GM18499 (cell line): Measurements from ENCODE around the gene HCST.
"Not testable (repeated sequence)": the region's sequence is repeated elsewhere in the genome, so short reads cannot be mapped to it uniquely, and the experiment has no call there.

Source experiments
- ATAC-seq: cut with Tn5 transposase; IDR thresholded peaks from one replicate; pipeline ENCODE4 v1.9.1; 2021; ENCODE audit warnings: moderate number of reproducible peaks; ENCODE audit not compliant: insufficient read depth, unreplicated experiment

The HCST gene, protein sequence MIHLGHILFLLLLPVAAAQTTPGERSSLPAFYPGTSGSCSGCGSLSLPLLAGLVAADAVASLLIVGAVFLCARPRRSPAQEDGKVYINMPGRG

DNA sequence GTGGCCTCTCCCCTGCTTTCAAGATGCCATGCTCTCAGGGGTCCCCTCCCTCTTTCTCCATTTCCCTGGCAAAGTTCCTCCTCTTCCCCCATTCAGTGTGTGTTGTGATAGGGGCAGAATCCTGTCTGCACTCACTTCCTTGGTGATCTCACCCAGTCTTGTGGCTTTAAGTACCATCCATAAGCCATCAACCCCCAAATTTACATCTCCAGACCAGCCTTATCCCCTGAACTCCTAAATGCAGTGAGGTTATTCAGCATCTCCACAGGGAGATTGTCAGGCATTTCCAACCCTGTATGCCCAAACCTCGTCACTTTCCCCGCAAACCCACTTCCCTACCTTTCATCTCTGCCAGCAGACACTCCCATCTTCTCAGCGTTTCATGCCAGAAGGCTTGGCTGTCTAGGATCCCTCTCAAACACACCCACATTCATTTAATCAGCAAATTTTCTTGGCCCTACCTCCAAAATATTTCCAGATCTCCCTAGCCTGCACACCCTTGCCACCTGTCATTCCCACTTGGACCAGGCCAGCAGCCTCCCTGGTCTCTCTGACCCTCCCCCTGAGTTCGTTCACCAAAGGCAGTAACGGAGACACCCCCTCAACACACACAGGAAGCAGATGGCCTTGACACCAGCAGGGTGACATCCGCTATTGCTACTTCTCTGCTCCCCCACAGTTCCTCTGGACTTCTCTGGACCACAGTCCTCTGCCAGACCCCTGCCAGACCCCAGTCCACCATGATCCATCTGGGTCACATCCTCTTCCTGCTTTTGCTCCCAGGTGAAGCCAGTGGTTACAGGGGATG, at the start of gene HCST:
HCST (plus strand) TSS at position 676 of the 808 bp plus-strand sequence; CDS start at position 741, 65 bp downstream.
- ATAC-seq: no peak

DNA sequence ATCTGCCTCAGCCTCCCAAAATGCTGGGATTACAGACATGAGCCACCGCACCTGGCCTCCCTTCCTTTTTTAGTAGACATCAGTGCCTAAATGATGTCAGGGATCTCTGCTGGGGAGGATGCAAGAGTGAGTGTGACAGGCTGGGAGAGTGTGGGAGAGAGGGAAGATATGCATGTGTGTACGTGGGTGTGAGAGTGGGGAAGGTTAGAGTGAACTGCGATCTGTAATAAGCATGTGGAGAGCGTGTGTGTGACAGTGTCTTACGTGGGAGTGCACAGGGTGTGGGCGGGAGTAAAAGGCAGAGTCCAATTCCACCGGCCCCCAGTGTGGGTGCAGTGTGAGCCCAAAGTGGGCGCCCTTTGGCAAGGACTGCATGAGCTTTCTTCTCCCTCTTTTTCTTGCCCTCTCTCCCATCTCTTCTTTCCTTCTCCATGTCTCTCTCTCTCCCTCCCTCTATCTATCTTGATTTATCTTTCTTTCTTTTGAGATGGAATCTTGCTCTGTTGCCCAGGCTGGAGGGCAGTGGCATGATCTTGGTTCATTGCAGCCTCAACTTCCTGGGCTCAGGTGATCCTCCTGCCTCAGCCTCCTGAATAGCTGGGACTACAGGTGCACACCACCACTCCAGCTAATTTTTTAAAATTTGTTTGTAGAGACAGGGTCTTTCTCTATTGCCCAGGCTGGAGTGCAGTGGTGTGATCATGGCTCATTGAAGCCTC, 49.1 kb upstream of the HCST start:
- no peak for ATAC-seq

DNA sequence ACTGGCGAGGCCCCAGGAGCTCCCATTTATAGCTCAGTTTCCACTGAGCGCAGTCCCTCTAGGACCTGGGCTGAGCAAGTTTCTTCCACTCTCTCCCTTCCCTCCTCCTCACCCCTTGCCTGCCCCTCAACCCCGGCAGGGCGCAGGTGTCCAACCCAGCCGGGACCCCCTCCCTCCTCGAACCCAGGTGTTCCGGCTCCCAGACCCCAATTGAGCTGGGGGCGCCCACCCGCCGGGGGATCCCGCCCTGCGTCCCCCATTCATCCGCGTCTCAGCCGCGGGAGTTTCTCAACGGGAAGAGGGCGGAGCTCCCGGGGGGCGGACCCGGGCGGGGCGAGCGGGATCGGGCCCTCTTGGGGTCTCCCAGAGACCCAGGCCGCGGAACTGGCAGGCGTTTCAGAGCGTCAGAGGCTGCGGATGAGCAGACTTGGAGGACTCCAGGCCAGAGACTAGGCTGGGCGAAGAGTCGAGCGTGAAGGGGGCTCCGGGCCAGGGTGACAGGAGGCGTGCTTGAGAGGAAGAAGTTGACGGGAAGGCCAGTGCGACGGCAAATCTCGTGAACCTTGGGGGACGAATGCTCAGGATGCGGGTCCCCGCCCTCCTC, 45.7 kb upstream of the HCST start, which contains the start of gene KIRREL2:
KIRREL2 (plus strand) TSS at position 366 of the 604 bp plus-strand sequence; CDS start at position 575, 209 bp downstream.
- ATAC-seq: no peak

- ATAC-seq: no peak
Measured at GRCh38 chr19:35858311-35858710, 44.0 kb upstream of the HCST start.

DNA sequence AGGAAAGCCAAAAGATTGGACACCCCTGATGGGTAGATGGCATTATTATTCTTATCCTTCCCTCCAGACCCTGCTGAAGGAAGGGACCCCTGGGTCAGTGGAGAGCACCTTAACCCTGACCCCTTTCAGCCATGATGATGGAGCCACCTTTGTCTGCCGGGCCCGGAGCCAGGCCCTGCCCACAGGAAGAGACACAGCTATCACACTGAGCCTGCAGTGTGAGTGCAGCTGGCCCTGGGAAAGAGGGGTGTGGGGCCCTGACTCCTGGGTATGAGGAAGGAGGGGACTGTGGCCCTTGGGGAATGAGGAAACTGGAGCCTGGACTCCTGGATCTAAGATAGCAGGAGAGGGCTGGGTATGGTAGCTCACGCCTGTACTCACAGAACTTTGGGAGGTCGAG, 42.9 kb upstream of the HCST start:
- ATAC-seq: no peak

GRCh38 chr19:35860436-35860817, 41.9 kb upstream of the HCST start:
- ATAC-seq: no peak

DNA sequence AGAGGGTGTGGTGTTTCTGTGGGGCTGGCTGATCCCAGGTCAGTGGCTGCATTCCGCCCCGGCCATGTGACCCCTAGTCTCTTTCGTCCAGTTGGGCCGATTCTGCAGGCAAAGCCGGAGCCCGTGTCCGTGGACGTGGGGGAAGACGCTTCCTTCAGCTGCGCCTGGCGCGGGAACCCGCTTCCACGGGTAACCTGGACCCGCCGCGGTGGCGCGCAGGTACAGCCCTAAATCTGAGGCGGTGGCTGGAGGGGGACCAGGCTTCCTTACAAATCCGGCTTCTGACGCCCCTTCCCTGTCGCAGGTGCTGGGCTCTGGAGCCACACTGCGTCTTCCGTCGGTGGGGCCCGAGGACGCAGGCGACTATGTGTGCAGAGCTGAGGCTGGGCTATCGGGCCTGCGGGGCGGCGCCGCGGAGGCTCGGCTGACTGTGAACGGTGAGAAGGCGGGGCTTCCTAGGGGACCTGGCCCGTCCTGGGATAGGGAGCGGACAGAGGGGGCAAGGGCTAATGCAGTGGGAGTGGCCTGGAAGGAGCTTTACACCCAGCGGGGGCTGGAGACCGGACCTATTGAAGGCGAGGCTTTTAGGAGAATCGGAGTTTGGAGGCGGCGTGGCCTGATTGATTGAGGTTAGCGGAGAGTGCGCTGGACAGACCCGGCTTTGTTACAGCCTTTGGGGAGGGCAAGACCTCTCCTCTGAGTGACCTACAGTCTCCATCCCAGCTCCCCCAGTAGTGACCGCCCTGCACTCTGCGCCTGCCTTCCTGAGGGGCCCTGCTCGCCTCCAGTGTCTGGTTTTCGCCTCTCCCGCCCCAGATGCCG, 41.3 kb upstream of the HCST start:
- no peak for ATAC-seq

DNA sequence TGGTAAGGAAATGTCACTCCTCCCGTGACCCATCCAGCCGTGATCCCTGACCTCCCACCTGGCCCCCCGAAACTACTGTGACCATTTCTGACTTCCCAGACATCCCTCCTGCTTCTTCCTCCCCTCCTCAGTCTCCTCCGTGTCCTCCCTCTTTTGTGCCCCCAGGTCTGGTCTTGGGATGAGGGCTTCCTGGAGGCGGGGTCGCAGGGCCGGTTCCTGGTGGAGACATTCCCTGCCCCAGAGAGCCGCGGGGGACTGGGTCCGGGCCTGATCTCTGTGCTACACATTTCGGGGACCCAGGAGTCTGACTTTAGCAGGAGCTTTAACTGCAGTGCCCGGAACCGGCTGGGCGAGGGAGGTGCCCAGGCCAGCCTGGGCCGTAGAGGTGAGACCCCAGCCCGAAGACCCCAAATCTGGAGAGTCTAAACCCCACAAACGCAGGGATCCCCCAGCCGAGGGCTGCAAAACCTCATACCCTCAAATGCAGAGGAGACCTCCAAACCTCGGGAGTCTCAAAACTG, 40.6 kb upstream of the HCST start:
- ATAC-seq: no peak

DNA sequence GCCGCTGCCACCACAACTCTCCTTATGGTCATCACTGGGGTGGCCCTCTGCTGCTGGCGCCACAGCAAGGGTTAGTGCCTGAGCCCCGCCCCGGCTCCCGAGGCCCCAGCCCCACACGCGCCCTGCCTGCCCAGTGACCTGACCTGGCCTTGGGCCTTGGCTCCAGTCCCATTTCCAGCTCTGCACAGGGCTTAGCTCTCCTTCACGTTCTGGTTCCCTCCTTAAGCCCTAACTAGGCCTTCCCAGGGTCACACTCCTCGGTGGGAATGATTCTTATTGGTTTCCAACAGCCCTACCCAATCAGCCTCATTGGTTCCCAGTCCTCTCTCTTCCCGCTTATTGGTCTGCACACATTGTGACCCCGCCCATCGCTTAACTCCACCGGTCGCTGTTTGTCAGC, 39.8 kb upstream of the HCST start:
- no peak for ATAC-seq

DNA sequence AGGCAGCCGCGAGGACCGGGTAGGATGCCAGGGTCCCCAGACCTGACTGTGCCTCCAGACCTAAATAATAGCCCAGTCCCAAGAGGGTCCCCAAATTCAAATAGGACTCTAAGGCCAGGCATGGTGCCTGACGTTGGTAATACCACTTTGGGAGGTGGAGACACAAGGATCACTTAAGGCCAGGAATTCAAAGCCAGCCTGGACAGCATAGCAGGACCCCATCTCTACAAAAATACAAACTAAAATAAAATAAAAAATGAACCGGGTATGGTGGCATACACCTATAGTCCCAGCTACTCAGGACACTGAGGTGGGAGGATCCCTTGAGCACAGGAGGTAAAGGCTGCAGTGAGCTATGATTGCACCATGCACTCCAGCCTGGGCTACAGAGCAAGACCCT, 39.3 kb upstream of the HCST start:
- ATAC-seq: no peak

- no peak for ATAC-seq
Measured at GRCh38 chr19:35868172-35868822, 34.0 kb upstream of the HCST start, which contains the start of gene APLP1. Gene APLP1 (plus strand): TSS chr19:35868574. CDS start chr19:35868637, 63 bp downstream.

DNA sequence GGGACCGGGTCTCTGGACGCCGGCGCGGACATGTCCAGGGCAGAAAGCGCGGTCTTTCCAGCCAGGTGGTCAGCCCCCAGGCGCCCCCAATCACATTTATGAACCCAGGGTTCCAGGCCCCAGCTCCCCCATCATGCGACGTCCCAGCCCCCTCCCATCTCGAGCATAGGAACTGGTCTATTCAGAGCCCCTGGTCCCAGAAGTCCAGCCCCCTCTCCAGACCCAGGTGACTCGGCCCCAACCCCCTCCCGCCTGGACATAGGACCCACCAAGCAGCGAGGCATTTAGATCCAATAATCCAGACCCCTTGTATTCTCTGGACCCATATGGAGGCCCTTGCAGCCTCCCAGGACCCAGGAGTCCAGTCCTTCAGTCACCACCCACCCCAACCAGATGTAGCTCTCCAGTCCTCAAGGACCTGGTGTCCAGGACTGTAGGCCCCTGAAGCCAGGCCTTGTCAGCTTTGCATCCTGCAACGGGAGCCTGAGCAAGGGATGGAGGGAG, 33.5 kb upstream of the HCST start:
- ATAC-seq: no peak

DNA sequence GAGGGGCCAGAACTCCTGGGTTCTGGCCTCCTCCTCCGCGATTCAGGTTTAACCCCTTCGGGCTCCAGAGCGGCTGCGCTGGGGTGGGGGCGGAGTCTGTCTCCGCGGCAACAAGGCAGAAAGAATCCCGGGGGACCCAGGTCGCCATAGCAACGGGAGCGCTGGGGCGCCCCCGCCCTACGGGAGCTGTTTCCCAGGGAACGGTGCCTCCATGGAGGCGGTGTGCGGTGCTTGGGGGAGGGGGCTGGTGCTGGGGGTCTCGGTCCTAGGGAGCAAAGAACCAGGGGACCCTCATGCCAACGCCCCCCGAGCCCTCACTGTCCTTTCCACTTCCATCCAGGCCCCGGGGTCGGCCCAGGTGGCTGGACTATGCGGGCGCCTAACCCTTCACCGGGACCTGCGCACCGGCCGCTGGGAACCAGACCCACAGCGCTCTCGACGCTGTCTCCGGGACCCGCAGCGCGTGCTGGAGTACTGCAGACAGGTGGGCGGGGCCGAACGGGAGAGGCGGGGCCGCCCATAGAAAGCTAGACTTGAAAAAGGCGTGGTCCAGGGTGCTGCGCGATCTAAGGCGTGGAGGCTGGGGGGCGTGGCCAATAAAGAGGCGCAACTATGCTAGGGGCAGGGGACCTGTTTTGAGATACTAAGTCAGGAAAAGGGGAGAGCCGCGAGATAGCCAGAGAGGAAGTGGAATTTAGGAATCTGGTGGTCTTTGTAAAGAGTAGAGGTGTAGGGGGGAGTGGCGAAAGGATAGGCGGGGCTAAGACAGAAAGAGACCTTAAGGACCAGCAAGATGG, 32.8 kb upstream of the HCST start:
- ATAC-seq: no peak

GRCh38 chr19:35870124-35870736, 32.1 kb upstream of the HCST start:
- not testable (repeated sequence) for ATAC-seq

DNA sequence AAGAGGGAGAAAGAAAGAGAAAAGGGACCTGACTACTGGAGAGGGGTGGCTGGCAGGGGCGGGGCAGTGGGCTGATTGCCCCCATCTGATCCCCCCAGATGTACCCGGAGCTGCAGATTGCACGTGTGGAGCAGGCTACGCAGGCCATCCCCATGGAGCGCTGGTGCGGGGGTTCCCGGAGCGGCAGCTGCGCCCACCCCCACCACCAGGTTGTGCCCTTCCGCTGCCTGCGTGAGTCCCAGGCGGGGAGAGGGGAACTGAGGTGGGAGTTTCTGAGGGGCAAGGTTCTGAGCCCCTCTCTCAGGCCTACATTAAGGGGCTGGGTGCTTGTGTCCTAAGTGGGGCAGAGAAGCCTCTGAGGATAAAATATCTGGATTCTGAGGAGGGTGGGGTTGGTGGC, 31.5 kb upstream of the HCST start:
- no peak for ATAC-seq

GRCh38 chr19:35871611-35872010, 30.7 kb upstream of the HCST start:
- ATAC-seq: no peak

- ATAC-seq: no peak
Measured at GRCh38 chr19:35872180-35872579, 30.1 kb upstream of the HCST start.

DNA sequence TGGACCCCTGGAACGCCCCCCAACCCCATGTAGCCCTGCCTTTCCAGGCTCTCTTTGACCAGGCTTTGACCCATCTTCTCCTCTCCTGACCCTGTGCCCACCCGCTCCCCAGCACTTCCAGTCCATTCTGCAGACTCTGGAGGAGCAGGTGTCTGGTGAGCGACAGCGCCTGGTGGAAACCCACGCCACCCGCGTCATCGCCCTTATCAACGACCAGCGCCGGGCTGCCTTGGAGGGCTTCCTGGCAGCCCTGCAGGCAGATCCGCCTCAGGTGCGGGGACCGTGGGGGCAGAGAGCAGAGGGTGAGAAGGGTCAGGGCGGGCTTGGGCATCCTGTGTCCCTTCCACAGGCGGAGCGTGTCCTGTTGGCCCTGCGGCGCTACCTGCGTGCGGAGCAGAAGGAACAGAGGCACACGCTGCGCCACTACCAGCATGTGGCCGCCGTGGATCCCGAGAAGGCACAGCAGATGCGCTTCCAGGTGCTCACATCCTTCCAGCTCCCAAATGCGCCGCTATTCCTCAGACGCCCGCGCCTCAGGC, 27.9 kb upstream of the HCST start:
- no peak for ATAC-seq
